WERI-Rb-1 (cell line): ENCODE results near the gene BRCA1.

Source experiments
- DNase-seq: peaks from one replicate; pipeline ENCODE4 v3.0.0-alpha.2; 2020
- H3K27ac ChIP-seq: fragments of 250-450 bp; sonication (Bioruptor Pico); 2 replicates; pipeline ENCODE4 v1.5.1; 2020; ENCODE audit warnings: mild to moderate bottlenecking, moderate library complexity
- H3K27me3 ChIP-seq: fragments of 250-450 bp; sonication (Bioruptor Pico); 2 replicates; pipeline ENCODE4 v1.5.1; 2021; ENCODE audit warnings: mild to moderate bottlenecking, low read depth, moderate library complexity; ENCODE audit not compliant: insufficient read depth, severe bottlenecking
- H3K36me3 ChIP-seq: fragments of 250-450 bp; sonication (Bioruptor Pico); 2 replicates; pipeline ENCODE4 v1.5.1; 2020; ENCODE audit warnings: mild to moderate bottlenecking, moderate library complexity
- H3K4me3 ChIP-seq: 2 replicates; pipeline ENCODE4 v1.5.1; 2011; ENCODE audit warnings: low read depth, mild to moderate bottlenecking, control low read depth, low read length
- H3K9me3 ChIP-seq: fragments of 250-450 bp; sonication (Bioruptor Pico); 2 replicates; pipeline ENCODE4 v1.5.1; 2021; ENCODE audit warnings: mild to moderate bottlenecking, moderate library complexity; ENCODE audit not compliant: severe bottlenecking
- TF ChIP-seq, protein P1 (sequence below): IDR thresholded peaks from 2 replicates; pipeline ENCODE4 v1.5.1; 2011; ENCODE audit warnings: low read depth, mild to moderate bottlenecking, control low read depth, inconsistent platforms, low read length

BRCA1 gene

DNA sequence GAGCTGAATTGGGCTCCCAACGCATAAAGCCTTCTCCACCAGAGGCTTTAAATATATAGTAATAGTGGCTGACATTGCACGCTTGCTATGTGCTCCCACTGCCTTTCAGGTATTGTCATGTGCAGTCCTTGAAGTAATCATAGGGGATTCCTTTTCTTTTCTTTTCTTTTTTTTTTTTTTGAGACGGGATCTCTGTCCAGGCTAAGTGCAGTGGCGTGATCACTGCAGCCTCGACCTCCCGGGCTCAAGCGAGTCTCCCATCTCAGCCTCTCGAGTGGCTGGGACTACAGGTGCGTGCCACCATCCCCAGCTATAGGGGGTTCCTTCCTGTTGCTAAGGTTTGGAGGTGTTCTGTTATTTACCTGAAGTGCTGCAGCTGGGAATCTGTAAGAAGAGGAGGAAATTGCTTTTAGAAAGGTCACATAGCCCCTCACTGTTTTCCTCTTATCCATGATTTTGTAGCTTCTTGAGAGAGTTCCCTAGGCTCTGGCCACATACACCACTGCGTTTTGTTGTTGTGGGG lies 126.1 kb downstream of the BRCA1 start:
- Histone ChIP-seq H3K27ac (peak overlapping the region; percentile 86), H3K4me3 (peak overlapping the region; percentile 85), H3K27me3 (no peaks in the 10 kb centered on the region), H3K36me3 (peaks cover 53% of the 10 kb centered on the region), H3K9me3 (no peaks in the 10 kb centered on the region)
- TF ChIP-seq, protein P1, sequence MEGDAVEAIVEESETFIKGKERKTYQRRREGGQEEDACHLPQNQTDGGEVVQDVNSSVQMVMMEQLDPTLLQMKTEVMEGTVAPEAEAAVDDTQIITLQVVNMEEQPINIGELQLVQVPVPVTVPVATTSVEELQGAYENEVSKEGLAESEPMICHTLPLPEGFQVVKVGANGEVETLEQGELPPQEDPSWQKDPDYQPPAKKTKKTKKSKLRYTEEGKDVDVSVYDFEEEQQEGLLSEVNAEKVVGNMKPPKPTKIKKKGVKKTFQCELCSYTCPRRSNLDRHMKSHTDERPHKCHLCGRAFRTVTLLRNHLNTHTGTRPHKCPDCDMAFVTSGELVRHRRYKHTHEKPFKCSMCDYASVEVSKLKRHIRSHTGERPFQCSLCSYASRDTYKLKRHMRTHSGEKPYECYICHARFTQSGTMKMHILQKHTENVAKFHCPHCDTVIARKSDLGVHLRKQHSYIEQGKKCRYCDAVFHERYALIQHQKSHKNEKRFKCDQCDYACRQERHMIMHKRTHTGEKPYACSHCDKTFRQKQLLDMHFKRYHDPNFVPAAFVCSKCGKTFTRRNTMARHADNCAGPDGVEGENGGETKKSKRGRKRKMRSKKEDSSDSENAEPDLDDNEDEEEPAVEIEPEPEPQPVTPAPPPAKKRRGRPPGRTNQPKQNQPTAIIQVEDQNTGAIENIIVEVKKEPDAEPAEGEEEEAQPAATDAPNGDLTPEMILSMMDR = no peak
- DNase-seq = no peak

DNA sequence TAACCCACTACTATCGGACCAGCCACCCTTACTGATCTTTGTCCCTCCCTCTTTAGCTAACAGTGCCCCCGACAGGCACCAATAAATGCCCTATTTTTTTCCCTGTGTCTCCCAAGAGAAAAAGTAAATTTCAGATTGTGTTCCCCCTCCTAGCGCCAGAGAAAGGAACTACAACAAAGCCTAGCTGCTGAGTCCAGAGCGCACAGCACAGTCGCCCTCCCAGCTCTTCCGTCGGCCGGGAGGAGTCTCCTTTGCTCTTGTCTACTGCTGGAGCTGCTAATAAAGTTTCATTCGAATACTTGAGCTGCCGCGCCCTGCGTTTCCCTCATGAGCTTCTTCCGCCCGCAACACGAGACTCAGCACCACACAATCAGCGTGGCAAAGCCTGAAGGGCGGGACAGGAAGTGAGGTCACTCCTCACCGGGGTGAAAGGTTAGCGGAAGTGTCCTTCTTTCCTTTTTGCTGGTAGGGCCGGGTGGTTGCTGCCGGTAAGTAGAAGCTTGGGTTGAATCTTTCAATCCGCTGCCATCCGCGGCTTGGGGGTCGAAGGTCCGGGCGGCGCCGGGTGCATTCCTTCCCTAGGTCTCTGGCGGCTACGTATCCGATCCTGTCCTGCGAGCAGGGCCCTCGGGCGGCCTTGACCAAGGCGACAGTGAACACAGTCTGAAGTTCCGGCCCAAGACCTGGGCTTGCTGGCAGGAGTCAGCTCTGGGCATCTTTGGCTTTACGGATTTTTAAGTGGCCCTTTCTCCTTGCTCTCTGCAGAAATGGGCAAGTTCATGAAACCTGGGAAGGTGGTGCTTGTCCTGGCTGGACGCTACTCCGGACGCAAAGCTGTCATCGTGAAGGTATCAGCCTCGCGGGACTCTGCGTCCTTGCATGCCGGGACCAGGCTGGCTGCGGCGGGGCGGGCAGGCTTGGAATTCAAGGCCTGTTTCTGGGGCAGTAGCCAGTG lies 126.9 kb downstream of the BRCA1 start, which contains the start of gene RPL27:
RPL27 (plus strand) TSS at position 436 of the 955 bp plus-strand sequence; CDS start at position 768, 332 bp downstream.
- Histone ChIP-seq H3K36me3 (peaks cover 52% of the 10 kb centered on the region), H3K27ac (peak within 1 kb of the TSS; percentile 86)

DNA sequence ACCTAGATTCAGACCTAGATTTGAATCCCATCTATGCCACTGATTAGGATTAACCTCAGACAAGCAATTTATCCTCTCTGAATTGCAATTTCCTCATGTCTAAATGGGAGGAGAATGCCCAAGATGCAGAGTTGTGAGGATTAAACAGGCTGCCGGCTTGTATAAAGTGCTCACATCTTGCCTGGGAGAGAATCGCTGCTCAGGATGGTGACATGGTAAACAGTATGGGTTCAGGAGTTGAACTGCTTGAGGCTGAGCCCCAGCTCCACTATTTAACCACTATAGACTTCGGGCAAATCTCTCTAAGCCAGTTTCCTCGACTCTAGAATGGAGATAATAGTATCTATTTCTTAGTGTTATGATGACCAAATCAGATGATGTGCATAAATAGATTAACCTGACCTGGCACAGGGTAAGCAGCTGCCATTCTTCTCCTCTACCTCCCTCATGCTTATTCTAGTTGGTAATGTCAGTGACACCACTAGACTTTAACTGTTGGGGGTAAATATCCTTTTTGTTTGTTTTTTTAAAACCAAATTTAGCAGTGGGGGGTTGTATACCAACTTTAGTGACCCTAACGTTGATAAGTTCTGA lies 127.7 kb downstream of the BRCA1 start:
- H3K27me3 ChIP-seq = no peaks in the 10 kb centered on the region
- DNase-seq = peak; percentile 51
- TF ChIP-seq, protein P1 = no peak
- peaks cover 52% of the 10 kb centered on the region for H3K36me3 ChIP-seq
- H3K4me3 ChIP-seq = peak overlapping the region; percentile 85
- H3K27ac ChIP-seq = peak overlapping the region; percentile 55
- no peaks in the 10 kb centered on the region for H3K9me3 ChIP-seq

More for the DNA sequence above, 126.9 kb downstream of the BRCA1 start, which contains the start of gene RPL27:
- TF ChIP-seq, protein P1 = peak; percentile 76
- peak; percentile 99 for DNase-seq
- Histone ChIP-seq H3K9me3 (no peaks in the 10 kb centered on the region), H3K4me3 (peak within 1 kb of the TSS; percentile 85), H3K27me3 (no peaks in the 10 kb centered on the region)
